Measurements from ENCODE around the gene PDIA5.
A peak's percentile ranks its signal among the peaks of the same experiment; 100 is the strongest.

PDIA5 gene

GRCh38 chr3:123163141-123163540 lies 96.3 kb downstream of the PDIA5 start:
- peaks cover 26% of the 10 kb centered on the region for H3K36me3 ChIP-seq (replicated peaks)
- no peaks in the 10 kb centered on the region for H3K27me3 ChIP-seq (ENCODE audit: low read depth)
- in situ Hi-C loops (cut with MboI; ENCODE audit: low sequenced_read_pairs): no loop called here

DNA sequence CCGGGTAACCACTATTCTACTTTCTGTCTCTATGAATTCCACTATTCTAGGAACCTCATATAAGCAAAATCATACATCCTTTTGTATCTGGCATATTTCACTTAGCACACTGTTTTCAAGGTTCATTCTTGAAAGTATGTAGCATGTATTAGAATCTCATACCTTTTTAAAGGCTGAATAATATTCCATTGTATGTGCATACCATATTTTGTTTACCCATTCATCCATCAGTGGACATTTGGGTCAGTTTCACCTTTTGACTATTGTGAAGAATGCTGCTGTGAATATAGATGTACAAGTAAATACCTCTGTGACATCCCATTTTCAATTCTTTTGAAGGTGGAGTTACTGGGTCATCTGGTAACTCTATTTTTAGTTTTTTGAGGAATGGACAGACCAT lies 98.3 kb downstream of the PDIA5 start:
- no peak for DNase-seq (ENCODE audit: low spot score in 2 of 2)
- in situ Hi-C loops (cut with MboI; ENCODE audit: low sequenced_read_pairs): no loop called here
- no peak overlapping the region for H3K4me3 ChIP-seq
- no peaks in the 10 kb centered on the region for H3K4me1 ChIP-seq
- H3K36me3 ChIP-seq (replicated peaks): peaks cover 21% of the 10 kb centered on the region
- H3K9me3 ChIP-seq: no peaks in the 10 kb centered on the region
- no peaks in the 10 kb centered on the region for H3K27me3 ChIP-seq (ENCODE audit: low read depth)

More at GRCh38 chr3:123163141-123163540, 96.3 kb downstream of the PDIA5 start:
- DNase-seq (ENCODE audit: low spot score in 2 of 2): no peak
- no peaks in the 10 kb centered on the region for H3K4me1 ChIP-seq
- H3K9me3 ChIP-seq: no peaks in the 10 kb centered on the region
- H3K4me3 ChIP-seq: no peak overlapping the region

DNA sequence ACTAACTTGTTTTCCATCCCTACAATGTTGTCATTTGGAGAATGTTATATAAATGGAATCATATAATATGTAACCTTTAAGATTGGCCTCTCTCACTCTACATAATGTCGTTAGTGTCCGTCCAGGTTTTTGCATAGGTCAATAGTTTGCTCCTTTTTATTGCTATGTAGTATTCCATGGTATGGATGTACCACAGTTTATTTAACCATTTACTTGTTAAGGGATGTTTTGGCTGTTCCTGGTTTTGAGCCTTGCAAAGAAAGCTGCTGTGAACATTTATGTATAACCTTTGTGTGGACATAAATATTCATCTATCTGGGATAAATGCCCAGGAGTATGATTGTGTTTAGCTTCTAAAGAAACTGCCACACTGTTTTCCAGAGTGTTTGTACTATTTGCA lies 100.9 kb downstream of the PDIA5 start:
- no peak for DNase-seq (ENCODE audit: low spot score in 2 of 2)
- H3K36me3 ChIP-seq (replicated peaks): peaks cover 12% of the 10 kb centered on the region
- no peaks in the 10 kb centered on the region for H3K27me3 ChIP-seq (ENCODE audit: low read depth)
- in situ Hi-C loops (cut with MboI; ENCODE audit: low sequenced_read_pairs): no loop called here
- H3K4me3 ChIP-seq: no peak overlapping the region
- H3K9me3 ChIP-seq: no peaks in the 10 kb centered on the region
- no peaks in the 10 kb centered on the region for H3K4me1 ChIP-seq

DNA sequence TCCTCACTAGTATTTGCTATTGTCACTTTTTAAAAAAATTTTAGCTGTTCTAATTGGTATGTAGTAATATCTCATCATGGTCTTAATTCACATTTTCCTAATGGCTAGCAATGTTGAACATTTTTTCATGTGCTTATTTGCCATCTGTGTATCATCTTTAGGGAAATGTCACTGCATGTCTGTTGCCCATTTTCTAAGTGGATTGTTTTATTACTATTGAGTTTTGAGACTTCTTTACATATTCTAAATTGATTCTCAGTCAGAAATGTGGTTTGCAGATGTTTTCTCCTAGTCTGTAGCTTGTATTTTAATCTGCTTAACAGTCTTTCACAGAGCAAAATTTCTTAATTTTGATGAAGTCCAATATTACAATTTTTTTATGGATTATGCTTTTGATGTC lies 101.3 kb downstream of the PDIA5 start:
- Histone ChIP-seq H3K9me3 (no peaks in the 10 kb centered on the region), H3K4me3 (no peak overlapping the region), H3K27me3 (ENCODE audit: low read depth) (no peaks in the 10 kb centered on the region), H3K4me1 (no peaks in the 10 kb centered on the region), H3K36me3 (replicated peaks) (peaks cover 12% of the 10 kb centered on the region)
- DNase-seq (ENCODE audit: low spot score in 2 of 2): no peak
- in situ Hi-C loops (cut with MboI; ENCODE audit: low sequenced_read_pairs): no loop called here

GRCh38 chr3:123168605-123169004 lies 101.8 kb downstream of the PDIA5 start:
- in situ Hi-C loops (cut with MboI; ENCODE audit: low sequenced_read_pairs): no loop called here
- no peak for DNase-seq (ENCODE audit: low spot score in 2 of 2)
- peaks cover 12% of the 10 kb centered on the region for H3K36me3 ChIP-seq (replicated peaks)
- H3K27me3 ChIP-seq (ENCODE audit: low read depth): no peaks in the 10 kb centered on the region
- no peak overlapping the region for H3K4me3 ChIP-seq
- H3K9me3 ChIP-seq: no peaks in the 10 kb centered on the region
- no peaks in the 10 kb centered on the region for H3K4me1 ChIP-seq

DNA sequence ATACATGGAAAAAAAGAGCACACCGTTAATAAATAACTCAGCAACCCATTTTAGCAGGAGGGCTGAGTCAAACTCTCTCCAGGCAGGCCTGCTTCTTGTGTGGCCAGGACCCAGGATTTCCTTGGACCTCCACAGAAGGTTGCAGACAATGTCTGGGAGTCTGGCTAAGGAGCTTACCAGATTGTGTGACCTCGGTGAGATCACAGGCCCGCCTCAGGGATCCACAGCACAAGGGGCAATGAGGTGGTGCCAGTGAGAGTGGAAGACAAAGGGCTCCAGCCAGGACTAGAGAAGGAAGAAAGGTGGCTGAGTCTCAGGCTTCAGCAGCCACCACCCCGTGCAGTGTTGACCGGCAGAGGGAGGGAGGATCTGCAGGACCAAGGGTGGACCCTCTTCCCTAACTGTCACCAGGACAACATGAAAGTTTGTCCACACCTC lies 102.7 kb downstream of the PDIA5 start:
- H3K36me3 ChIP-seq (replicated peaks): peaks cover 9% of the 10 kb centered on the region
- no peak overlapping the region for H3K4me3 ChIP-seq
- H3K9me3 ChIP-seq: no peaks in the 10 kb centered on the region
- DNase-seq (ENCODE audit: low spot score in 2 of 2): no peak
- H3K27me3 ChIP-seq (ENCODE audit: low read depth): no peaks in the 10 kb centered on the region
- in situ Hi-C loops (cut with MboI; ENCODE audit: low sequenced_read_pairs): no loop called here
- H3K4me1 ChIP-seq: no peaks in the 10 kb centered on the region

- Histone ChIP-seq H3K4me3 (no peak overlapping the region), H3K9me3 (no peaks in the 10 kb centered on the region), H3K4me1 (no peaks in the 10 kb centered on the region), H3K36me3 (replicated peaks) (peaks cover 5% of the 10 kb centered on the region), H3K27me3 (ENCODE audit: low read depth) (no peaks in the 10 kb centered on the region)
- no peak for DNase-seq (ENCODE audit: low spot score in 2 of 2)
- in situ Hi-C loops (cut with MboI; ENCODE audit: low sequenced_read_pairs): no loop called here
Measured at GRCh38 chr3:123169930-123170329, 103.1 kb downstream of the PDIA5 start.

GRCh38 chr3:123180791-123181190 lies 114.0 kb downstream of the PDIA5 start:
- no peak for DNase-seq (ENCODE audit: low spot score in 2 of 2)
- no peaks in the 10 kb centered on the region for H3K27me3 ChIP-seq (ENCODE audit: low read depth)

GRCh38 chr3:123186695-123187094 lies 119.9 kb downstream of the PDIA5 start:
- H3K36me3 ChIP-seq (replicated peaks): no peaks in the 10 kb centered on the region
- in situ Hi-C loops (cut with MboI; ENCODE audit: low sequenced_read_pairs): no loop called here
- H3K27me3 ChIP-seq (ENCODE audit: low read depth): no peaks in the 10 kb centered on the region
- H3K4me3 ChIP-seq: no peak overlapping the region
- H3K4me1 ChIP-seq: no peaks in the 10 kb centered on the region
- no peaks in the 10 kb centered on the region for H3K9me3 ChIP-seq
- no peak for DNase-seq (ENCODE audit: low spot score in 2 of 2)

More at GRCh38 chr3:123180791-123181190, 114.0 kb downstream of the PDIA5 start:
- no peaks in the 10 kb centered on the region for H3K9me3 ChIP-seq
- no peaks in the 10 kb centered on the region for H3K36me3 ChIP-seq (replicated peaks)
- H3K4me3 ChIP-seq: no peak overlapping the region
- in situ Hi-C loops (cut with MboI; ENCODE audit: low sequenced_read_pairs): no loop called here
- H3K4me1 ChIP-seq: no peaks in the 10 kb centered on the region

- no peak for DNase-seq (ENCODE audit: low spot score in 2 of 2)
- no peaks in the 10 kb centered on the region for H3K36me3 ChIP-seq (replicated peaks)
- in situ Hi-C loops (cut with MboI; ENCODE audit: low sequenced_read_pairs): no loop called here
- H3K9me3 ChIP-seq: no peaks in the 10 kb centered on the region
- H3K4me3 ChIP-seq: no peak overlapping the region
- H3K27me3 ChIP-seq (ENCODE audit: low read depth): no peaks in the 10 kb centered on the region
- no peaks in the 10 kb centered on the region for H3K4me1 ChIP-seq
Measured at GRCh38 chr3:123188058-123188457, 121.2 kb downstream of the PDIA5 start.

- Histone ChIP-seq H3K9me3 (no peaks in the 10 kb centered on the region), H3K27me3 (ENCODE audit: low read depth) (no peaks in the 10 kb centered on the region), H3K36me3 (replicated peaks) (no peaks in the 10 kb centered on the region), H3K4me1 (no peaks in the 10 kb centered on the region), H3K4me3 (no peak overlapping the region)
- no peak for DNase-seq (ENCODE audit: low spot score in 2 of 2)
- in situ Hi-C loops (cut with MboI; ENCODE audit: low sequenced_read_pairs): no loop called here
Measured at GRCh38 chr3:123193448-123194101, 126.8 kb downstream of the PDIA5 start.

- Histone ChIP-seq H3K4me3 (no peak overlapping the region), H3K9me3 (no peaks in the 10 kb centered on the region), H3K27me3 (ENCODE audit: low read depth) (no peaks in the 10 kb centered on the region), H3K36me3 (replicated peaks) (no peaks in the 10 kb centered on the region), H3K4me1 (no peaks in the 10 kb centered on the region)
- in situ Hi-C loops (cut with MboI; ENCODE audit: low sequenced_read_pairs): no loop called here
- peak in 1 of 2 experiments; percentile 33 for DNase-seq (ENCODE audit: low spot score in 2 of 2)
Measured at GRCh38 chr3:123194552-123194951, 127.7 kb downstream of the PDIA5 start.

- no peak for DNase-seq (ENCODE audit: low spot score in 2 of 2)
- Histone ChIP-seq H3K36me3 (replicated peaks) (no peaks in the 10 kb centered on the region), H3K9me3 (no peaks in the 10 kb centered on the region), H3K4me3 (no peak overlapping the region), H3K4me1 (peaks cover 3% of the 10 kb centered on the region; the same call in 1 of the 2 replicates), H3K27me3 (ENCODE audit: low read depth) (no peaks in the 10 kb centered on the region)
- in situ Hi-C loops (cut with MboI; ENCODE audit: low sequenced_read_pairs): no loop called here
Measured at GRCh38 chr3:123198372-123198771, 131.5 kb downstream of the PDIA5 start.

DNA sequence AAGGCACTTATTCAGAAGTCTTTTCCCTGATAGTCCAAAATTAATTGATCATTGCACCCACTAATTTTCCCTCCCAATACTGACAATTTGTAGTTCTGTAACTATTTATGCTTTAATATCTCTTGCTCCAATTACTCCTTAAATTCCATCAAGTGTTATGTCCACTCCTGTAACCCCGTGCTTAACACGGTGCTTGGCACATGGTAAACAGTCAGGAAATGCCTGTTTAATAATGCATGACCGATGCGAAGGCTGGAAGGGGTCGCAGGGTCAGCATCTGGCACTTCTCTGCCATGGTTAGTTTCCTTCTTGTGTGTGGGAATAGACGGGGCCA lies 134.4 kb downstream of the PDIA5 start:
- no peaks in the 10 kb centered on the region; the same call in 1 of the 2 replicates for H3K36me3 ChIP-seq (replicated peaks)
- H3K9me3 ChIP-seq: no peaks in the 10 kb centered on the region
- H3K4me1 ChIP-seq: peaks cover 3% of the 10 kb centered on the region; the same call in 1 of the 2 replicates
- DNase-seq (ENCODE audit: low spot score in 2 of 2): no peak
- peak overlapping the region; percentile 96 for H3K4me3 ChIP-seq
- H3K27me3 ChIP-seq (ENCODE audit: low read depth): no peaks in the 10 kb centered on the region
- in situ Hi-C loops (cut with MboI; ENCODE audit: low sequenced_read_pairs): no loop called here
